ENCODE data around the gene REEP6. TPM values are rescaled to one million over a fixed set of nuclear protein-coding genes. Genes with fewer than 3 reads are reported as not detected.
A peak's percentile ranks its signal among the peaks of the same experiment; 100 is the strongest.

REEP6 gene
- polyA plus RNA-seq, 1 of the 3 experiments (the other 2 are of a cell fraction): 9.1 TPM

DNA sequence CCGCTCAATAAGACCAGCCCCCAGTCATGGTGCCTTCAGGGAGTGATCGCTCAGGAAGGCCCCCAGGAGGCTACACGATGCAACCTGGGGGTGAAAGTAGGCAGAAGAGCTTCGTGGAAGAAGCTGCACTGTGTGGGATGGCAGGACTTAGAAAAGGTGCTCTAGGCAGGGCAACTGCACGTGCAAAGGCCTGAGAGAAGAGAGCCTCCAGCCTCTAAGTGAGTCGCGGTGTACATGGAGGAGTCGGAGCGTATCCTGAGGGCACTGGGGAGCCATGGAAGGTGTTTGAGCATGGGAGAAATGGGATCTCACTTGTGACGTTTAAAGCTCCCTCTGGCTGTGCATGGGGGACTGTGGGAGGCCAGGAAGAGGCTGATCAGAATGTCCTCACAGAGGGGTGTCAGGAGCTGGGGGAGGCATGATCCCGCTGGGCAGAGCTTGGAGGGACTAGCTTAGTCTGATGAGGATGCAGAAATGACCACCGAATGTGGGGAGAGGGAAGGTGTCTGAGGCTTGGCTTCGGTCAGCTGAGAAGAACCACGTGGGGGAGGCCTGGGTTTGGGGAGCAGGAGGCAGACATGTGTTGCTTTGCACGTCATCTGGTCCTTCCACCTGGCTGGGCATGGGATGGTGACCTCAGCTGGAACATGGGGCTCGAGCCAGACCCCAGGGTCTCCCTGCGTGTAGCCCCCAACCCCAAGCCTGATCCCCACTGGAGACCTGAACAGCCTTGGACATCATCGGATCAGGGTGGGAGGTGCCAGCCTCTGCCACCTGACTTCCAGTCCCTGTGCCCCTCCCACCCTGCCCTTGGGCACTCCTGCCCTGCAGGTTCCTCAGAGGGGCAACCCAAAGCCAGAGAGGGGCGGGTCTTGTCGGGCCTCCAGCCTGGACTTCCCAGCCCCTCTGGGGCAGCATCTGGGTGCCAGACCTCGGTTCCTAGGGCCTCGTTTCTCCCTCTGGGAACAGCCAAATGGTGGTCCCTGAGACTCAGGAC lies 39.9 kb upstream of the REEP6 start:
- CTCF ChIA-PET: interaction anchor here (0.6 to 1.5 kb wide), 1 partner anchor 185 kb away, joined by 4 to 6 read pairs; no protein-coding TSS in a partner anchor
- Histone ChIP-seq H3K27ac (ENCODE audit: low read depth in 2 of 2, low read length in 1 of 2) (peak overlapping the region in 1 of 2 experiments; percentile 86; a peak in 2 of 4 replicates), H3K79me2 (ENCODE audit: insufficient read depth) (no peaks in the 10 kb centered on the region), H3K9me3 (no peaks in the 10 kb centered on the region), H3K9ac (no peak overlapping the region), H3F3A (replicated peaks; ENCODE audit: insufficient read depth) (peaks cover 19% of the 10 kb centered on the region), H3K4me3 (ENCODE audit: low read depth in 2 of 2, low read length in 1 of 2) (peak overlapping the region; percentile 60 to 62), H3K36me3 (replicated peaks in 1 of 2; ENCODE audit: control insufficient read depth in 1 of 2, insufficient read depth in 2 of 2, low read length in 1 of 2) (no peaks in the 10 kb centered on the region), H3K4me2 (peak overlapping the region; percentile 80), H2AFZ (ENCODE audit: low read depth) (no peak overlapping the region), H3K9me2 (no peaks in the 10 kb centered on the region), H3K4me1 (ENCODE audit: control insufficient read depth in 1 of 2, insufficient read depth in 2 of 2, low read depth in 1 of 2, low read length in 1 of 2) (peaks cover 0 to 46% of the 10 kb centered on the region in 2 experiments; a peak in 1 of 4 replicates), H3K27me3 (ENCODE audit: insufficient read depth) (no peaks in the 10 kb centered on the region), H4K20me1 (ENCODE audit: insufficient read depth) (peaks cover 30% of the 10 kb centered on the region)
- peak; percentile 69 for DNase-seq
- TF ChIP-seq MXI1 (IDR thresholded peaks at IDR 0.05; ENCODE audit: low read depth, low read length): peak; percentile 82
- no peak for TF ChIP-seq POLR2AphosphoS5 (IDR thresholded peaks at IDR 0.05; ENCODE audit: low read depth, low read length)
- WGBS (ENCODE audit: low lambda C conversion rate): 45% methylated on average over 12 of the region's 22 CpGs
- POLR2A ChIA-PET: interaction anchor here (0.6 to 1.9 kb wide), 6 partner anchors 20 to 182 kb away, joined by 3 to 8 read pairs (median 4); partner anchors contain the start of gene CIRBP

DNA sequence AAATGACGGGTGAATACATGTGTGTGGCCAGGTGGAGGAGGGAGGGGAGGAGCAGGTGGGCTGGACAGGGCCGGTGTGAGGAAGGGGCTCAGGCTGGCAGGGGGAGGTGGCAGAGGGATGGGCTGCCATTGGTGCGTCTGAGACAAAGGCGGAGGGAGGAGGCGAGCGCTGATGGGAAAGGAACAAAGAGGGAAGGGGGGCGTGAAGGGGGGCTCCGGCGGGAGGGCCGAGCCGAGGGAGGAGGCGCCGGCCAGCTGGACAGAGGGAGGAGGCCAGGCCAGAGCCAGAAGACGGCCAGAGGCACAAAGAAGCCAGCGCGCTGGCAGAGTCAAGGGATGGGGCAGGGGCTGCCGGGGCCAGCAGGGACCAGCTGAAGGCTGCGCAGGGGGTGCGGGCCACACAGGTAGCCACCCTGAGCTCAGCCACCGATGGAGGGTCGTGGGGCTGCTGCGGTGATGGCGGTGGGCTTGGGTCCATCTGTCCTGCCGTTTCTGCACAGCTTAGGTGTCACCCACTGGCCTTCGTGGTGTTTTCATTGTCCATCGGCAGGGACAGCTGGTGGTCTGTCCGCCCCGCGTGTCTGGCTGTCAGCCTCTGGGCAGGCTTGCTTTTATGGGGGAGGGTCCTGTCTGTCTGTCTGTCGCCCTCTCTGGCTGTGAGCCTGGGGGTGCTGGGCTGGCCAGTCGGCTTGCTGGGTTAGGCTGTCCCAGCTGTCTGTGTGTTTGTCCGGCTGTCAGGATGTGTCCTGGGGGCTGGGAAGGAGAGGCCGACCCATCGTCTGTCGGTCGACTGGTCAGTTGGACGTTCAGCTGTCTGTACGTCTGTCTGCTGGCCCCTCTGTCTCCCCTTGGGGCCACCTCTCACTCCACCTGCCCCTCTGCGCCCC lies 38.8 kb upstream of the REEP6 start:
- WGBS (ENCODE audit: low lambda C conversion rate): 24% methylated on average over 21 of the region's 39 CpGs
- CTCF ChIA-PET: interaction anchor here (0.7 to 1.5 kb wide), 5 partner anchors 14 to 186 kb away, joined by 3 to 6 read pairs (median 5); partner anchors contain the start of gene RPS15

More for the DNA sequence above, 38.8 kb upstream of the REEP6 start:
- peak; percentile 86 for DNase-seq
- Histone ChIP-seq H3K4me3 (ENCODE audit: low read depth in 2 of 2, low read length in 1 of 2) (peak overlapping the region in 1 of 2 experiments; percentile 60; a peak in 1 of 4 replicates), H3K9me3 (no peaks in the 10 kb centered on the region), H3K9me2 (no peaks in the 10 kb centered on the region), H3K27me3 (ENCODE audit: insufficient read depth) (no peaks in the 10 kb centered on the region), H4K20me1 (ENCODE audit: insufficient read depth) (peaks cover 25% of the 10 kb centered on the region), H3K4me2 (peak overlapping the region; percentile 19; the same call in 1 of the 2 replicates), H3K9ac (no peak overlapping the region), H3F3A (replicated peaks; ENCODE audit: insufficient read depth) (peaks cover 19% of the 10 kb centered on the region), H3K79me2 (ENCODE audit: insufficient read depth) (no peaks in the 10 kb centered on the region), H3K27ac (ENCODE audit: low read depth in 2 of 2, low read length in 1 of 2) (peak overlapping the region in 1 of 2 experiments; percentile 86; a peak in 2 of 4 replicates), H3K4me1 (ENCODE audit: control insufficient read depth in 1 of 2, insufficient read depth in 2 of 2, low read depth in 1 of 2, low read length in 1 of 2) (peaks cover 0 to 43% of the 10 kb centered on the region in 2 experiments; a peak in 1 of 4 replicates), H3K36me3 (replicated peaks in 1 of 2; ENCODE audit: control insufficient read depth in 1 of 2, insufficient read depth in 2 of 2, low read length in 1 of 2) (no peaks in the 10 kb centered on the region), H2AFZ (ENCODE audit: low read depth) (no peak overlapping the region)
- POLR2A ChIA-PET: interaction anchor here (1.0 kb wide), 2 partner anchors 8 to 115 kb away, joined by 3 to 5 read pairs; no protein-coding TSS in a partner anchor
- TF ChIP-seq NRF1 (IDR thresholded peaks at IDR 0.05; ENCODE audit: low read depth, low read length) (no peak), RXRA (IDR thresholded peaks at IDR 0.05; ENCODE audit: borderline replicate concordance, low read depth) (no peak), RCOR1 (IDR thresholded peaks at IDR 0.05; ENCODE audit: low read length) (no peak)
- TF ChIP-seq, protein P1, sequence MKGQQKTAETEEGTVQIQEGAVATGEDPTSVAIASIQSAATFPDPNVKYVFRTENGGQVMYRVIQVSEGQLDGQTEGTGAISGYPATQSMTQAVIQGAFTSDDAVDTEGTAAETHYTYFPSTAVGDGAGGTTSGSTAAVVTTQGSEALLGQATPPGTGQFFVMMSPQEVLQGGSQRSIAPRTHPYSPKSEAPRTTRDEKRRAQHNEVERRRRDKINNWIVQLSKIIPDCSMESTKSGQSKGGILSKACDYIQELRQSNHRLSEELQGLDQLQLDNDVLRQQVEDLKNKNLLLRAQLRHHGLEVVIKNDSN (IDR thresholded peaks at IDR 0.05; ENCODE audit: borderline replicate concordance, low read depth): no peak

Data from SK-N-SH (cell line).